Endothelial cell (in vitro differentiated cells): ENCODE results near the gene AMPH. TPM values are rescaled to one million over a fixed set of nuclear protein-coding genes. Genes with fewer than 3 reads are reported as not detected.

Source experiments
- DNase-seq: peaks from one replicate; pipeline ENCODE4 v3.0.0; 2021; ENCODE audit warnings: low spot score
- H3K27ac Mint-ChIP-seq: one replicate; pipeline ENCODE4 v1.8.0; 2021; ENCODE audit warnings: mixed read lengths, inconsistent platforms; ENCODE audit not compliant: unreplicated experiment
- H3K27me3 Mint-ChIP-seq: one replicate; pipeline ENCODE4 v1.8.0; 2021; ENCODE audit warnings: mild to moderate bottlenecking, moderate library complexity, mixed read lengths, inconsistent platforms; ENCODE audit not compliant: unreplicated experiment
- H3K36me3 Mint-ChIP-seq: one replicate; pipeline ENCODE4 v1.8.0; 2021; ENCODE audit warnings: mild to moderate bottlenecking, low read depth, mixed read lengths, inconsistent platforms; ENCODE audit not compliant: unreplicated experiment
- H3K4me1 Mint-ChIP-seq: one replicate; pipeline ENCODE4 v1.8.0; 2021; ENCODE audit warnings: mild to moderate bottlenecking, mixed read lengths, inconsistent platforms; ENCODE audit not compliant: unreplicated experiment
- H3K4me3 Mint-ChIP-seq: one replicate; pipeline ENCODE4 v1.8.0; 2021; ENCODE audit warnings: mild to moderate bottlenecking, mixed read lengths, inconsistent platforms; ENCODE audit not compliant: unreplicated experiment
- H3K9me3 Mint-ChIP-seq: one replicate; pipeline ENCODE4 v1.8.0; 2021; ENCODE audit warnings: mixed read lengths, inconsistent platforms; ENCODE audit not compliant: unreplicated experiment
- total RNA-seq: library from RNA; stranded (reverse); fragmentation: NEBNext Ultra II Directional; extraction: Animal tissue kit (Norgen Biotek cat#: 25700); gene quantifications from one replicate; pipeline ENCODE4 v1.2.1, GENCODE V29; 2021; ENCODE audit not compliant: unreplicated experiment
- TF ChIP-seq, protein P1 (sequence below): fragments of 200-600 bp; sonication (generic); IDR thresholded peaks from one replicate; pipeline ENCODE4 v1.5.0; 2021; ENCODE audit warnings: antibody characterized with exemption; ENCODE audit not compliant: unreplicated experiment

AMPH gene
- total RNA-seq, 1 donor from 2014 or later: 1.6 TPM

DNA sequence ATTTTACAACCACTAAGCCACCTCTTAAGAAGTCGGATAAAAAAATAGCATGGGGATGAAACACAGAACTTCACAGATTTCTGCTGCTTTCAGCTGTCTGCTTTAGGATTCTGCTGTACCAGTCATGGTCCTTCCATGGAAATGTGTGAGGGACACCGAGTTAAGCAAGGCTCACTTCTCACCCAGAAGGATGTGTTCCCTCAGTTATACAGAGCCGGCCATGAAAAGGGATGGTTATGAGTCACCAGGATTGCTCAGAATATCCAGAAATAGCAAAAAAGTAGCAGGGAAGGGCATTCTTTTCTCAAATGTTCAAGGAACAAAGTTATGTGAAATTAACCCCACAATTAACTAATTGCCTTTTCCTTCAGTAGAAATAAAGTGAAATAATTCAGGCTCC lies 124.4 kb downstream of the AMPH start:
- TF ChIP-seq, protein P1, sequence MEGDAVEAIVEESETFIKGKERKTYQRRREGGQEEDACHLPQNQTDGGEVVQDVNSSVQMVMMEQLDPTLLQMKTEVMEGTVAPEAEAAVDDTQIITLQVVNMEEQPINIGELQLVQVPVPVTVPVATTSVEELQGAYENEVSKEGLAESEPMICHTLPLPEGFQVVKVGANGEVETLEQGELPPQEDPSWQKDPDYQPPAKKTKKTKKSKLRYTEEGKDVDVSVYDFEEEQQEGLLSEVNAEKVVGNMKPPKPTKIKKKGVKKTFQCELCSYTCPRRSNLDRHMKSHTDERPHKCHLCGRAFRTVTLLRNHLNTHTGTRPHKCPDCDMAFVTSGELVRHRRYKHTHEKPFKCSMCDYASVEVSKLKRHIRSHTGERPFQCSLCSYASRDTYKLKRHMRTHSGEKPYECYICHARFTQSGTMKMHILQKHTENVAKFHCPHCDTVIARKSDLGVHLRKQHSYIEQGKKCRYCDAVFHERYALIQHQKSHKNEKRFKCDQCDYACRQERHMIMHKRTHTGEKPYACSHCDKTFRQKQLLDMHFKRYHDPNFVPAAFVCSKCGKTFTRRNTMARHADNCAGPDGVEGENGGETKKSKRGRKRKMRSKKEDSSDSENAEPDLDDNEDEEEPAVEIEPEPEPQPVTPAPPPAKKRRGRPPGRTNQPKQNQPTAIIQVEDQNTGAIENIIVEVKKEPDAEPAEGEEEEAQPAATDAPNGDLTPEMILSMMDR: no peak
- Mint-ChIP-seq H3K4me3 (no peak overlapping the region), H3K36me3 (no peaks in the 10 kb centered on the region), H3K4me1 (no peaks in the 10 kb centered on the region), H3K27me3 (no peaks in the 10 kb centered on the region), H3K27ac (no peak overlapping the region), H3K9me3 (no peaks in the 10 kb centered on the region)
- no peak for DNase-seq

DNA sequence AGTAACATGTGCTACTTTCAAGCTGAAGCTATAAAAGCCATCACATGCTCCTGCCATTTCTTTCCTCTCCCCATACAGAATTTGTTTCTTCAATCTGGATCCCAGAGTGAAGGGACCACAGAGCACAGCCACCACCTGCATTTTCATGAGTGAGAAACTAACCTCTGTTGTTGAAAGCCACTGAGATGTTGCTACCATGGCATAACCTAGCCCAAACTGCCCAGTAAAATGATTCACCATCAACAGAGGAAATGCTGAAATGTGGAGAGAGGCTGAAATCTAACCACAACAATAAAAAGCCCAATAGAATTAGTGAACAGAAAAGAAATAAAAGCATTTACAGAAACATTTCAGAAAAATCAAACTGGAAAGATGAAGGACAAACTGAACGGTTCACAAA lies 125.2 kb downstream of the AMPH start:
- Mint-ChIP-seq H3K4me3 (no peak overlapping the region), H3K27ac (no peak overlapping the region), H3K27me3 (no peaks in the 10 kb centered on the region), H3K36me3 (no peaks in the 10 kb centered on the region), H3K9me3 (no peaks in the 10 kb centered on the region), H3K4me1 (no peaks in the 10 kb centered on the region)
- TF ChIP-seq, protein P1: no peak
- no peak for DNase-seq

DNA sequence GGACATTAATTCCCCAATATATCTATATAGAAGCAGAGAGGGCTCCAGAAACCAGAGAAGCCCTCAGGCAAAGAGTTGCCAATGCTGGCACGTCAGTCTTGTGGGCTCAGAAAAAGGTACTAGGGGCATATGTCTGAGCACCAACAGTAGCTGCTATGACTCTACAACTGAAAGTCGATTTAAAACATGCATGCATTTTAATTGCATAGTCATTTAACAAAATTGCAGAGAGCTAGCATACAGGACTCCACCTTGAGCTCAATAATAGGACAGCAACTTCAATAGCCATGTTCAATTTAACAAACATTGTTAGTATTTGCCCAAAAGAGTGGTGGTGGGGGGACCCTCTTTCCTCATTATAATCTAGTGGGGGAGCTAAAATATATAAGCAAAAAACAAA lies 126.5 kb downstream of the AMPH start:
- DNase-seq: no peak
- Mint-ChIP-seq H3K4me3 (no peak overlapping the region), H3K36me3 (no peaks in the 10 kb centered on the region), H3K4me1 (no peaks in the 10 kb centered on the region), H3K27me3 (peaks cover 2% of the 10 kb centered on the region), H3K27ac (no peak overlapping the region), H3K9me3 (no peaks in the 10 kb centered on the region)
- TF ChIP-seq, protein P1: no peak

DNA sequence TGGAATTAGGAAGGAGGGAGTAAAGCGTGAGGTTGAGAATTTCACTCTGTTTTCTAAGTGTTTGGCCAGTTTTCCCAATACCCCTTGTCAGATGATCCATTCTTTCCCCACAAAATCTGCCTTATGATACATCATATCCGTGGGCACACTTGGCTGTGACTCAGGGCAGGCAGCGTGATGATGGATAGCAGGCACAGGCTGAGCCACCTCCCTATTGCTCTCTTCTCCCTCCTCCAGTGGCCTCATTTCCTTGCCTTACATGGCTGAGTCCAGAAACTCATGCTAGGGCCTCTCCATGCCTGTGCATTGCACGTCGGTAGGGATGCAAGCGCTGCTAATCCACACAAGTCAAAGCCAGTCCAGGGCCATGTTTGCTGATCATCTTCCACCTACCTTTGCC lies 128.3 kb downstream of the AMPH start:
- Mint-ChIP-seq H3K27me3 (peaks cover 2% of the 10 kb centered on the region), H3K36me3 (no peaks in the 10 kb centered on the region), H3K9me3 (no peaks in the 10 kb centered on the region), H3K4me3 (no peak overlapping the region), H3K4me1 (no peaks in the 10 kb centered on the region), H3K27ac (no peak overlapping the region)
- TF ChIP-seq, protein P1: no peak
- DNase-seq: no peak

DNA sequence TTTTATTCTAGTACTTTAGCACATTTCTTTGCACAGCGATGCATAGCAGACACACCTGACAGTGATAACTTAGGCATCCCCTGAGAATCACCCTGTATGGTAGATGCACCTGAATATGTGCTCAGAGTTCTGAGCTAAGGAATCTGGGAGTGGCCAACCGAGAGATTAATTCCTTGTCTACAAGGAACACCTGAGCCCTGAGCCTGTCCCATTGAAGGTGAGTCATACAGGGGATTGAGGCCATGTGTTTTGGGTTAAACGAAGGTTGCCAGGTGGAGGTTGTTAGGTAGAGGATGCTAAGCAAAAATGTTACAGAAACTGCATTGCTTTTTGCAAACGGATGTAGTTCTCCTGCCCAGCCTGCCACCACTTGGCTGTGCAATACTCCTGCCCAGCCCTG lies 128.9 kb downstream of the AMPH start:
- no peak overlapping the region for H3K27ac Mint-ChIP-seq
- no peaks in the 10 kb centered on the region for H3K36me3 Mint-ChIP-seq
- H3K27me3 Mint-ChIP-seq: peaks cover 2% of the 10 kb centered on the region
- TF ChIP-seq, protein P1: no peak
- no peaks in the 10 kb centered on the region for H3K9me3 Mint-ChIP-seq
- no peak overlapping the region for H3K4me3 Mint-ChIP-seq
- no peak for DNase-seq
- no peaks in the 10 kb centered on the region for H3K4me1 Mint-ChIP-seq
